HEK293 (cell line): ENCODE data around the gene CD83.

ENCODE experiments used
- CTCF ChIA-PET: fragments of 350-600 bp; formaldehyde crosslinking; extraction: SDS; loops from one replicate; lab custom pipeline; 2021; ENCODE audit warnings: antibody characterized with exemption; lab: Yijun Ruan, JAX
- POLR2A ChIA-PET: fragments of 300-600 bp; formaldehyde crosslinking; extraction: SDS; loops from one replicate; lab custom pipeline; 2020; ENCODE audit warnings: antibody characterized with exemption, inconsistent platforms; lab: Yijun Ruan, JAX
- H3K27ac ChIP-seq: fragments of 200-500 bp; sonication (Bioruptor generic); 2 replicates; pipeline ENCODE4 v1.5.1; 2014; ENCODE audit warnings: low read depth, low read length, control low read depth, inconsistent platforms; ENCODE audit errors: extremely low read depth
- H3K36me3 ChIP-seq, 2 experiments: fragments of 200-500 bp in 1 of 2; sonication (Bioruptor generic) in 1 of 2; 1 replicate in 1 of 2; 2 replicates in 1 of 2; pipeline ENCODE4 v1.5.1; 2014 to 2017; ENCODE audit warnings: inconsistent platforms in 2 of 2, low read length in 2 of 2; ENCODE audit not compliant: control insufficient read depth in 2 of 2, insufficient read depth in 1 of 2
- H3K4me1 ChIP-seq: fragments of 200-500 bp; sonication (Bioruptor generic); 2 replicates; pipeline ENCODE4 v1.5.1; 2014; ENCODE audit warnings: mild to moderate bottlenecking, low read length, inconsistent platforms; ENCODE audit not compliant: control insufficient read depth, insufficient read depth
- H3K4me3 ChIP-seq: 2 replicates; pipeline ENCODE4 v1.5.1; 2011; ENCODE audit warnings: low read depth, mild to moderate bottlenecking, control low read depth, low read length, moderate library complexity
- H3K9me3 ChIP-seq: fragments of 200-500 bp; sonication (Bioruptor generic); 2 replicates; pipeline ENCODE4 v1.5.1; 2014; ENCODE audit warnings: low read depth, low read length, inconsistent platforms; ENCODE audit not compliant: control insufficient read depth, insufficient read depth
- GFI1B ChIP-seq: fragments of 450-650 bp; formaldehyde crosslinking; IDR thresholded peaks from 2 replicates; pipeline ENCODE4 v1.5.1; 2016; ENCODE audit warnings: missing biosample characterization, missing genetic modification characterization
- HOXD13 ChIP-seq: sonication (generic); formaldehyde crosslinking; IDR thresholded peaks from 2 replicates; pipeline ENCODE4 v1.8.0; 2022; ENCODE audit warnings: missing genetic modification reagents, borderline replicate concordance
- KLF10 ChIP-seq: fragments of 450-650 bp; IDR thresholded peaks from 2 replicates; pipeline ENCODE4 v1.5.1; 2018; ENCODE audit warnings: missing biosample characterization, mild to moderate bottlenecking, missing genetic modification characterization
- SCRT2 ChIP-seq: fragments of 450-650 bp; formaldehyde crosslinking; IDR thresholded peaks from 2 replicates; pipeline ENCODE4 v1.5.1; 2016; ENCODE audit warnings: missing biosample characterization, missing genetic modification characterization
- ZBTB20 ChIP-seq: fragments of 450-650 bp; formaldehyde crosslinking; IDR thresholded peaks from 2 replicates; pipeline ENCODE4 v1.5.1; 2016; ENCODE audit warnings: missing biosample characterization, missing genetic modification characterization
- ZBTB8A ChIP-seq: fragments of 450-650 bp; formaldehyde crosslinking; IDR thresholded peaks from 2 replicates; pipeline ENCODE4 v1.5.1; 2016; ENCODE audit warnings: missing biosample characterization, missing genetic modification characterization
- ZFHX2 ChIP-seq: fragments of 450-650 bp; formaldehyde crosslinking; conservative IDR thresholded peaks from 2 replicates; pipeline ENCODE4 v1.5.1; 2016; ENCODE audit warnings: missing biosample characterization, missing genetic modification characterization
- ZNF221 ChIP-seq: fragments of 450-650 bp; formaldehyde crosslinking; IDR thresholded peaks from 2 replicates; pipeline ENCODE4 v1.5.1; 2017; ENCODE audit warnings: missing biosample characterization, missing genetic modification characterization, borderline replicate concordance
- ZNF311 ChIP-seq: fragments of 450-650 bp; formaldehyde crosslinking; IDR thresholded peaks from 2 replicates; pipeline ENCODE4 v1.5.1; 2017; ENCODE audit warnings: missing biosample characterization, missing genetic modification characterization, borderline replicate concordance
- ZNF391 ChIP-seq: fragments of 450-650 bp; formaldehyde crosslinking; IDR thresholded peaks from 2 replicates; pipeline ENCODE4 v1.5.1; 2016; ENCODE audit warnings: low read depth, missing biosample characterization, missing genetic modification characterization, borderline replicate concordance
- ZNF514 ChIP-seq: fragments of 450-650 bp; formaldehyde crosslinking; IDR thresholded peaks from 2 replicates; pipeline ENCODE4 v1.5.1; 2016; ENCODE audit warnings: missing biosample characterization, missing genetic modification characterization
- ZNF621 ChIP-seq: fragments of 450-650 bp; formaldehyde crosslinking; IDR thresholded peaks from 2 replicates; pipeline ENCODE4 v1.5.1; 2017; ENCODE audit warnings: missing biosample characterization, missing genetic modification characterization
- ZNF623 ChIP-seq: fragments of 450-650 bp; formaldehyde crosslinking; IDR thresholded peaks from 2 replicates; pipeline ENCODE4 v1.5.1; 2016; ENCODE audit warnings: missing biosample characterization, missing genetic modification characterization
- TF ChIP-seq, protein P1 (sequence below): fragments of 450-650 bp; formaldehyde crosslinking; IDR thresholded peaks from 2 replicates; pipeline ENCODE4 v1.5.1; 2016; ENCODE audit warnings: missing biosample characterization, missing genetic modification characterization
- TF ChIP-seq, protein P2 (sequence below): sonication (generic); formaldehyde crosslinking; IDR thresholded peaks from 2 replicates; pipeline ENCODE4 v1.8.1; 2022; ENCODE audit warnings: mild to moderate bottlenecking, moderate library complexity, missing genetic modification reagents
- TF ChIP-seq, protein P3 (sequence below): fragments of 450-650 bp; formaldehyde crosslinking; IDR thresholded peaks from 2 replicates; pipeline ENCODE4 v1.5.1; 2016; ENCODE audit warnings: missing biosample characterization, missing genetic modification characterization
- TF ChIP-seq, protein P4 (sequence below): fragments of 450-650 bp; formaldehyde crosslinking; IDR thresholded peaks from 2 replicates; pipeline ENCODE4 v1.5.1; 2017; ENCODE audit warnings: missing biosample characterization, missing genetic modification characterization

CD83 gene

DNA sequence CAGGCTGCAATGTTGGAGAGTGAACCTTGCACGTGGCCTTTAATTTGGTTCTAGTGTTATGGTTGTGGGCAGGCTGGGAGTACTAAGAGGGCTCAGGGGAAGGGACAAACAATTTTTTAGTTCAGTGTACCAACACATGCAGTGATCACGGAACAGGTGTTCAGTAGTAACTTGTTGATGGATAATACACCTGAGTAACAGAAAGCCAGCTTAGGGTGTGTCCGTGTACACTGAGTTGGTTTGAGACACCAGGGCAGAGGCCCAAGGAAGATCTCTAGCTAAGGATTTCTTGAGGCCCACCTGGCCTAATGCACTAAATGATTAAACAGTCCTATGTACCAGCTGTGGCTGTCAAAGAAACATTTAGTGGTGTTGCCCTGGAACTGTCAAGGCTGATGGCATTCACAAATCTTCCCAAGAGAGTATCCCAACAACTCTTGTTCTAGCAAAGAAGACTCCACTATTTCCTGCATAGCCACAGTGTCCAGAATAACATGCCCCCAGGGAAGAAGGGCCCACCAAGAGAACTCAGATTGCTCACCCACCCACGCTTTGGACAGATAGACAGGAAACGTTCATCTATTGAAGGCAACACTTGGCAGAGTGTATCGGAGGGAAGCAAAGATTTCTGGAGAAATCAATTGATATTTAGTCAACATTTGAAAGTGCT is 60.0 kb downstream of the CD83 start:
- 0 out of 2 replicates have a peak, but pooled peaks have one; percentile 21 for TF ChIP-seq SCRT2 (tag by site-specific recombination)
- TF ChIP-seq, protein P1, sequence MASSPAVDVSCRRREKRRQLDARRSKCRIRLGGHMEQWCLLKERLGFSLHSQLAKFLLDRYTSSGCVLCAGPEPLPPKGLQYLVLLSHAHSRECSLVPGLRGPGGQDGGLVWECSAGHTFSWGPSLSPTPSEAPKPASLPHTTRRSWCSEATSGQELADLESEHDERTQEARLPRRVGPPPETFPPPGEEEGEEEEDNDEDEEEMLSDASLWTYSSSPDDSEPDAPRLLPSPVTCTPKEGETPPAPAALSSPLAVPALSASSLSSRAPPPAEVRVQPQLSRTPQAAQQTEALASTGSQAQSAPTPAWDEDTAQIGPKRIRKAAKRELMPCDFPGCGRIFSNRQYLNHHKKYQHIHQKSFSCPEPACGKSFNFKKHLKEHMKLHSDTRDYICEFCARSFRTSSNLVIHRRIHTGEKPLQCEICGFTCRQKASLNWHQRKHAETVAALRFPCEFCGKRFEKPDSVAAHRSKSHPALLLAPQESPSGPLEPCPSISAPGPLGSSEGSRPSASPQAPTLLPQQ = no peak
- TF ChIP-seq, all 188 proteins: peak for 1
- Histone ChIP-seq H3K27ac (no peak overlapping the region), H3K4me3 (no peak overlapping the region), H3K9me3 (no peaks in the 10 kb centered on the region), H3K4me1 (no peaks in the 10 kb centered on the region), H3K36me3 (no peaks in the 10 kb centered on the region)
- POLR2A ChIA-PET = interaction anchor here (0.6 kb wide), 1 partner anchor 76 kb away, joined by 3 read pairs; no protein-coding TSS in a partner anchor
- CTCF ChIA-PET = no interaction called here

DNA sequence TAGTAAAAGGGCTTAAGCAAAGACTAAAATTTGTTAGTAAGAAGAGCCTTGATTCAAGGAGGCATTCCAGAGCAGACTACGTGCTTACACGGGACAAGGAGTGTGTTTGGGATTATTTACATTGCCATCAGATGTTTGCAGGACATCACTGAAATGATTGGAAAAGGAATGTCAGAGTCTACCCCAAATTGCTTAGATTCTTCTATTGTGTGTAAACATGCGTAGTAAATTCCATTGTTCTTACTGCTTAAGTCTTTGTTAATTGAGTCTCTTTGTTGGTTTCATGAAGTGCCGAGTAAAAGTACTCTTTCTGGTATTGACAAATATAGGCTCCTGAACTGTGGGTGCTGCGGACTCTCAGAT is 60.5 kb downstream of the CD83 start:
- H3K27ac ChIP-seq = no peak overlapping the region
- H3K4me3 ChIP-seq = no peak overlapping the region
- H3K36me3 ChIP-seq = no peaks in the 10 kb centered on the region
- H3K9me3 ChIP-seq = no peaks in the 10 kb centered on the region
- CTCF ChIA-PET = no interaction called here
- no peaks in the 10 kb centered on the region for H3K4me1 ChIP-seq
- POLR2A ChIA-PET = interaction anchor here (0.6 kb wide), 1 partner anchor 76 kb away, joined by 3 read pairs; no protein-coding TSS in a partner anchor
- TF ChIP-seq GFI1B (no peak), ZNF391 (tag by site-specific recombination) (no peak), ZNF623 (tag by site-specific recombination) (no peak), ZFHX2 (no peak), ZBTB8A (tag by site-specific recombination) (no peak), HOXD13 (CRISPR knock-in tag) (no peak), ZNF621 (tag by site-specific recombination) (no peak), ZNF311 (tag by site-specific recombination) (no peak), KLF10 (tag by site-specific recombination) (no peak), ZBTB20 (no peak), ZNF221 (tag by site-specific recombination) (no peak), ZNF514 (tag by site-specific recombination) (no peak)
- TF ChIP-seq, protein P2, sequence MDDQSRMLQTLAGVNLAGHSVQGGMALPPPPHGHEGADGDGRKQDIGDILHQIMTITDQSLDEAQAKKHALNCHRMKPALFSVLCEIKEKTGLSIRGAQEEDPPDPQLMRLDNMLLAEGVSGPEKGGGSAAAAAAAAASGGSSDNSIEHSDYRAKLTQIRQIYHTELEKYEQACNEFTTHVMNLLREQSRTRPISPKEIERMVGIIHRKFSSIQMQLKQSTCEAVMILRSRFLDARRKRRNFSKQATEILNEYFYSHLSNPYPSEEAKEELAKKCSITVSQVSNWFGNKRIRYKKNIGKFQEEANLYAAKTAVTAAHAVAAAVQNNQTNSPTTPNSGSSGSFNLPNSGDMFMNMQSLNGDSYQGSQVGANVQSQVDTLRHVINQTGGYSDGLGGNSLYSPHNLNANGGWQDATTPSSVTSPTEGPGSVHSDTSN (CRISPR knock-in tag) = no peak
- TF ChIP-seq, protein P3, sequence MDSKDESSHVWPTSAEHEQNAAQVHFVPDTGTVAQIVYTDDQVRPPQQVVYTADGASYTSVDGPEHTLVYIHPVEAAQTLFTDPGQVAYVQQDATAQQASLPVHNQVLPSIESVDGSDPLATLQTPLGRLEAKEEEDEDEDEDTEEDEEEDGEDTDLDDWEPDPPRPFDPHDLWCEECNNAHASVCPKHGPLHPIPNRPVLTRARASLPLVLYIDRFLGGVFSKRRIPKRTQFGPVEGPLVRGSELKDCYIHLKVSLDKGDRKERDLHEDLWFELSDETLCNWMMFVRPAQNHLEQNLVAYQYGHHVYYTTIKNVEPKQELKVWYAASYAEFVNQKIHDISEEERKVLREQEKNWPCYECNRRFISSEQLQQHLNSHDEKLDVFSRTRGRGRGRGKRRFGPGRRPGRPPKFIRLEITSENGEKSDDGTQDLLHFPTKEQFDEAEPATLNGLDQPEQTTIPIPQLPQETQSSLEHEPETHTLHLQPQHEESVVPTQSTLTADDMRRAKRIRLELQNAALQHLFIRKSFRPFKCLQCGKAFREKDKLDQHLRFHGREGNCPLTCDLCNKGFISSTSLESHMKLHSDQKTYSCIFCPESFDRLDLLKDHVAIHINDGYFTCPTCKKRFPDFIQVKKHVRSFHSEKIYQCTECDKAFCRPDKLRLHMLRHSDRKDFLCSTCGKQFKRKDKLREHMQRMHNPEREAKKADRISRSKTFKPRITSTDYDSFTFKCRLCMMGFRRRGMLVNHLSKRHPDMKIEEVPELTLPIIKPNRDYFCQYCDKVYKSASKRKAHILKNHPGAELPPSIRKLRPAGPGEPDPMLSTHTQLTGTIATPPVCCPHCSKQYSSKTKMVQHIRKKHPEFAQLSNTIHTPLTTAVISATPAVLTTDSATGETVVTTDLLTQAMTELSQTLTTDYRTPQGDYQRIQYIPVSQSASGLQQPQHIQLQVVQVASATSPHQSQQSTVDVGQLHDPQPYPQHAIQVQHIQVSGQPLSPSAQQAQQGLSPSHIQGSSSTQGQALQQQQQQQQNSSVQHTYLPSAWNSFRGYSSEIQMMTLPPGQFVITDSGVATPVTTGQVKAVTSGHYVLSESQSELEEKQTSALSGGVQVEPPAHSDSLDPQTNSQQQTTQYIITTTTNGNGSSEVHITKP (tag by site-specific recombination) = no peak
- TF ChIP-seq, protein P4, sequence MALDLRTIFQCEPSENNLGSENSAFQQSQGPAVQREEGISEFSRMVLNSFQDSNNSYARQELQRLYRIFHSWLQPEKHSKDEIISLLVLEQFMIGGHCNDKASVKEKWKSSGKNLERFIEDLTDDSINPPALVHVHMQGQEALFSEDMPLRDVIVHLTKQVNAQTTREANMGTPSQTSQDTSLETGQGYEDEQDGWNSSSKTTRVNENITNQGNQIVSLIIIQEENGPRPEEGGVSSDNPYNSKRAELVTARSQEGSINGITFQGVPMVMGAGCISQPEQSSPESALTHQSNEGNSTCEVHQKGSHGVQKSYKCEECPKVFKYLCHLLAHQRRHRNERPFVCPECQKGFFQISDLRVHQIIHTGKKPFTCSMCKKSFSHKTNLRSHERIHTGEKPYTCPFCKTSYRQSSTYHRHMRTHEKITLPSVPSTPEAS (tag by site-specific recombination) = no peak
